Measurements from ENCODE around the gene CMTR1.
A peak's percentile ranks its signal among the peaks of the same experiment; 100 is the strongest.

CMTR1 gene

GRCh38 chr6:37478827-37479226 is 45.8 kb downstream of the CMTR1 start:
- no peak for DNase-seq (ENCODE audit: low read depth in 2 of 2)

- DNase-seq (ENCODE audit: low read depth in 2 of 2), result no peak
Measured at GRCh38 chr6:37479266-37479854, 46.3 kb downstream of the CMTR1 start.

GRCh38 chr6:37480118-37480736 is 47.2 kb downstream of the CMTR1 start:
- DNase-seq (ENCODE audit: low read depth in 2 of 2), result no peak

- no peak for DNase-seq (ENCODE audit: low read depth in 2 of 2)
Measured at GRCh38 chr6:37480951-37481534, 48.0 kb downstream of the CMTR1 start.

GRCh38 chr6:37481711-37482605 is 48.9 kb downstream of the CMTR1 start:
- no peak for DNase-seq (ENCODE audit: low read depth in 2 of 2)

DNA sequence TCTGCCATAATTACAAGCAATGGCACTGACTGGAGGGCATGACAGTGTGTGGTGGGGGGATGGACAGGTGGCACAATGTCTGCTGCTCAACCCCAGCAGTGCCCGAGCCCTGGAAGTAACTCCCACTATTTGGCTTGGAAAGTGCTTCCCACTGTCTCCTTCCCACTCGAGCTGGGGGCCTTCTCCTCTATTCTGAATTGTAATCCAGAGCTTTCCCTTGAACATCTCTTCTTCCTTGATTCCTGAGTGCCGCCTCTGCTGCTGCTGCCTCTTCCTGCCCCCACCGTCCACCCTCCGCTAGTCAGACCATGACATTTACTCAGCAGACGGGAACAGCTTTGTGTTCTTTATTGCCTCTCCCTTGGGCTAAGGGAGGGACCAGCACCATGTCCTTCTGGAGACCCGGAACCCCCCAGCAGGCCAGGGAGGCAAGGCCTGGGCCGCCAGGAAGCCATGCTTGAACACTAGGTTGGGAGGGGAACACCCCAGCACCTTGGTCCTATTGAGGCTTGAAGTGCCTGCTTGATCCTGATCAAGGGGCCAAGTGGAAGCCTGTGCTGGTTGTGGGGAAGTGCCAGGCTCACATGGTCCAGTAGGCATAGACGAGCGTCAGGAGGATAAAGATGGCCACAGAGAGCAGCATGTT is 49.7 kb downstream of the CMTR1 start:
- DNase-seq (ENCODE audit: low read depth in 2 of 2), result no peak

GRCh38 chr6:37483252-37483901 is 50.4 kb downstream of the CMTR1 start:
- no peak for DNase-seq (ENCODE audit: low read depth in 2 of 2)

DNA sequence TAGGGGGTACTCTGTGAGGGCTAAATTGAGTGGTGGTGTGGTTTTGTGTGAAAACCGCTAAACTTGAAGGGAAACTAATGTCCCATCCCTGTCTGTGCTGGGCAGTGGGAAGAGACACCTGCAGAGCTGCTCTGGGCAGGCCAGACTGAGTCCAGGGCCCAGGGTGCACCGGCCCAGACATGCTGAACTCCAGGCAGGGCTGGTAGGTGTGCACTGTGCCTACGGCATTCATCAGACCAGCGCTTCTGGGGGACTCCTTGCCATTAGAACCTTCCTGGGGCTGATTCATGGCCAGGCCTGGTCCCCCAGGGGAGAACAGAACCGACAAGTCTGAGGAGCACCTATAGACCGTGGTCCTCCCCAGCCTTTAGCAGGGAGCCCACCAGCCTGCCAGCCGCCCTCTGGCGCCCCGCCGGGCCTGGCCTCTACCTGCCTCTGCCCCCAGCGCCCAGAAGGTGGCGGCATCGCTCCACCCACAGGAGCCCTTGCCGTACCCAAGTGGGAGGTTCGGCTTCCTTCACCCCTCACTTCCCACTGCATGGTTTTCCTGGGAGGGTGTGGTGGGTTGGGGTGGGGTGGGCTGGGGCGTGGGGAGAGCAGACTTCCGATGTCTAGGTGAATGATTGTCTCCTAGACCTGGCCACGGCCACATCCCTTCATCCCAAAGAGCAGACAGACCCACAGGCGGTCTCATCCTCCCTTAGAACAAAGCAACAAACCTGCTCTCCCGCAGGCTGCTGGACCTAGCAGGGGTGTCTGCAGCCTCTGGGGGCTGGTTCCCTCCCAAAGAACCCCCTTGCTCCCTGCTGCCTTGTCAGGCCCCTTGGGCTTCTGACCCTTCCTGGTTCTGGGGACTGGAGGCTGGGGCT is 51.1 kb downstream of the CMTR1 start:
- DNase-seq (ENCODE audit: low read depth in 2 of 2), result peak; percentile 52 to 62

GRCh38 chr6:37484786-37485170 is 51.8 kb downstream of the CMTR1 start:
- no peak for DNase-seq (ENCODE audit: low read depth in 2 of 2)

- no peak for DNase-seq (ENCODE audit: low read depth in 2 of 2)
Measured at GRCh38 chr6:37485291-37485702, 52.3 kb downstream of the CMTR1 start.

DNA sequence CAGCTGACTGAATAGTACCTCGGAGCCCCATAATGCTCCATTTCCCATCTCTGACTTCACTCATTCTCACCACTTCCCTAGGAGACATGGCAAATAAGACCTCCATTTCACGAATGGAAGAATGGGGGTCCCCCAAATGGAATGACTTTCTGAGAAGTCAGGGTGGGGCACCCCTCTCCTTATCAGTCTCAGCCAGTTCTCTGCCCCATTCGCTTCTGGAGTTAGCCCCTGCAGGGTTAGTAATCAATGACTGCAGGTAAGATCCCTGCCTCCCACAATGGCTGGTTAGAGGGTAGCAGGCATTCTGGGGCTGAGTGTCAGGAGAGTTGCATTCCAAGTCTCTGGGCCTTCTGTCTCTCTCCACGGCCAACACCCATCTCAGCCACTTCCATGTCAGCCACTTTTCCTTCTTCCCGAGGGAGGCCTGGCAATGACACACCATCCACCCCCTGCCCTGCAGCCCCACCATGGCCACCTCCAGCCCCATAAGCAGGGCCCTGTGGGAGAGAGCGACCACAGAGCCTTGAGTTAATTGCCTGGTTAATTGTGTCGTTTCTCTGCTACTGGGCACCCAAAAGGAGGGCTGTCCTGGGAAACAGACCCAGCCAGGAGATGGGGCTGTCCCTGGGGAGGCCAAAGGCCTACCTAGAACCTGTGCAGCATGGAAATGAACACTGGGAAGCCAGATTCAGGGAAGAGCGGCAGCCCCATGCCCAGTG is 53.3 kb downstream of the CMTR1 start:
- no peak for DNase-seq (ENCODE audit: low read depth in 2 of 2)

GRCh38 chr6:37487591-37488380 is 54.8 kb downstream of the CMTR1 start:
- no peak for DNase-seq (ENCODE audit: low read depth in 2 of 2)

DNA sequence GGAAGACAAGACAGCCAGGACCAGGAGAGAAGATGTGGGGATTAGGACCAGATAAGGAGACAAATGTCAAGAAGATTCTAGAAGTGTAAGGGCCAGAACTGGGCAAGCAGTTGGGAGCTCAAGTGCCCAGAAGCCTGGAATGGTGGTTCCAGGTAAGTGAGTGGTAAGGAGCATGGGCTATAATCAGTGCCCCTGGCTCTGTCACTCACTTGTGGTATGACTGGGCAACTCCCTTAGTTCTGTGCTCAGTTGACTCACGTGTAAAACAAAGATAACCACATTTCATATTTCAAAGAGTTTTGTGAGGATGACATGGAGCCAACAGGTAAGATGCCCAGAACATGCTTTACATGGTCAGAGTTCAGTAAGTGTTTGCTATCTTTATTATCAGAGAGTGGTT is 55.5 kb downstream of the CMTR1 start:
- DNase-seq (ENCODE audit: low read depth in 2 of 2), result no peak

DNA sequence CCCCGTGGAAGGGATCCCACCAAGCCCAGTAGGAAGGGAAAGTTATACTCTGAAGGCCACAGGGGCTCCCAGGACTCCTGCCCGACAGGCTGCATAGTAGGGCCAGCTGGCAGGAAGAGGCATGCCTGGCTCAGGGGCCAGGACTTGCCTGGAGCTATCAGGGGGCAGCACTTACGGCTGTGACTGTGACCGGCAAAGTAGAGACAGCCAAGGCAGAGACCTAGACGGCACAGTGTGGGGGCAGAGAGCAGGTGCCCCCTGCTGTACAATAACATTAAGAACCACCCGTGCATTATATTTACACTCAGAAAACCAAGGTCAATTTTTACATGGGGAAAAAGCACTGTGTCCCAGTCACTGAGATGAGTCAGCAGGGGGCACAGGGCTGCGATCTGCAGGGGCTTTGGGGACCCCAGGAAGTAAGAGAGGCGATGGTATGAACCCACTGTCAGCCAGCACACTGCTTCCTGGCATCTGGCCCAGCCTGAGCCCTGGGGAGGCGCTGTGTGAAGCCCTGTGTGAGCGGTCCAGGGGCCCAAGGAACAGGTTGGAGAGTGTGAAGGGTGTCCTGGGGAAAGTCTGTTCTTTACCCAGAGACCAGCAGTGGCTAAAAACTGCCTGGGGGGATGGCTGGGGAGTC is 56.8 kb downstream of the CMTR1 start:
- DNase-seq (ENCODE audit: low read depth in 2 of 2), result no peak

- no peak for DNase-seq (ENCODE audit: low read depth in 2 of 2)
Measured at GRCh38 chr6:37490536-37491170, 57.6 kb downstream of the CMTR1 start.

DNA sequence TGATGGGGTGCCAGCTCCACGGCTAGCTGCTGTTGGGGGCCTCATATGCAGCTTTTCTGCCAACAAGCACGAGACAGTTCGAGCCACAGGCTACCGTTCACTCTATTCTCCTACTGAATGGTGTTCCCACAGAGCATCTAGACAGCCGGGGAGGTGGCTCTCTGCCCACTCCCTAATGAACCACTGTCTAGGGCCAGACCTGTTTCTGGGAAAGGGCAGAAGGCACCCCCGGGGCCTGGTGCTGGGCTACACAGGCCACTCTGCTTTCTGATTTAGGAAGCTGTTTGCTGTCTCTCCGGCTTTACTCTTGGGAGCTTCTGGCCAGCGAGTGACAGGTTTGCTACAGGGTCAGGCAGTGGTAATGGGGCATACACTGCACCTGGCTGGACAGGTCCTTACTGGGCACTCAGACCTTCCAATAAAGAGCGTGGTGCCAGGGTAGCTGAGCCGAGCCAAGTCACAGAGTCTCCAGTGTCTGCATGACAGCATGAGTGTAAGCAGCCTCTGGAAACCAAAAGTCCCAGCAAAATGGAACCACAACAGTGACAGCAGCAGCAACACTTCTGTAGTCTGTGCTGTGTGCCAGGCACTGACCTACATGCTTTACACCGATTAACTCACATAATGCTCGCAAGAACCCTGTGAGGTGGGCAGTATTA is 58.3 kb downstream of the CMTR1 start:
- no peak for DNase-seq (ENCODE audit: low read depth in 2 of 2)

DNA sequence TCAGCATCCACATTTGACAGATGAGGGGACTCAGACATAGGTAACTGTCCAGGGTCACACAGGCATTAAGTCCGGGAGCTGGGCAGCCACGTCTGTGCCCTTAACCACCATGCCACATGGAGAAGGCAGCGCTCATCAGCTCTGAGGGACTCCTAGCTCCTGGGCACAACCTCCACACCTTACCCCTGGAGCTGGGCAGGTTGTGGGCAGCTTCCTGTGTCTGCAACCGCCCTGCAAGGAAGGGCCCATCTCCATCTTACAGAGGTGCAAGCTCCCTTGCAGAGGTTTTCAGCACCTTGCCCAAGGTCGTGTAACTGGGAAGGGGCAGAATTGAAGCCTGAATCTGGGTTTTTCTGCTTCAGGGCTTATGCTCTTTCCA is 58.8 kb downstream of the CMTR1 start:
- DNase-seq (ENCODE audit: low read depth in 2 of 2), result no peak

Measured in stimulated activated CD4-positive, alpha-beta T cell treated with anti-CD3 and anti-CD28 coated beads, Interleukin-15, amount 100 ng/mL, for 48 hours (primary cell).